Measurements from ENCODE around the gene CALM3.

The CALM3 gene

GRCh38 chr19:46603195-46603637, 2.1 kb downstream of the CALM3 start:
- H3K36me3 Mint-ChIP-seq (ENCODE audit: low read depth): peaks cover 23% of the 10 kb centered on the region
- peak overlapping the region; percentile 82 for H3K27ac Mint-ChIP-seq
- peaks cover 46% of the 10 kb centered on the region for H3K4me1 Mint-ChIP-seq
- peaks cover 26% of the 10 kb centered on the region for H3K9me3 Mint-ChIP-seq
- H3K27me3 Mint-ChIP-seq (ENCODE audit: low read depth, poor library complexity): peaks cover 2% of the 10 kb centered on the region
- H3K4me3 Mint-ChIP-seq: peak overlapping the region; percentile 93
- no peak for DNase-seq
- no peak for TF ChIP-seq CTCF (IDR thresholded peaks at IDR 0.05)

GRCh38 chr19:46603752-46604231, 2.7 kb downstream of the CALM3 start:
- Mint-ChIP-seq H3K27me3 (ENCODE audit: low read depth, poor library complexity) (no peaks in the 10 kb centered on the region), H3K27ac (no peak overlapping the region), H3K36me3 (ENCODE audit: low read depth) (peaks cover 19% of the 10 kb centered on the region), H3K4me3 (peak overlapping the region; percentile 93), H3K4me1 (peaks cover 46% of the 10 kb centered on the region), H3K9me3 (peaks cover 20% of the 10 kb centered on the region)
- TF ChIP-seq CTCF (IDR thresholded peaks at IDR 0.05): no peak
- DNase-seq: no peak

- no peak for DNase-seq
- peaks cover 9% of the 10 kb centered on the region for H3K9me3 Mint-ChIP-seq
- H3K4me1 Mint-ChIP-seq: peaks cover 54% of the 10 kb centered on the region
- no peak overlapping the region for H3K4me3 Mint-ChIP-seq
- H3K27ac Mint-ChIP-seq: no peak overlapping the region
- H3K36me3 Mint-ChIP-seq (ENCODE audit: low read depth): peaks cover 24% of the 10 kb centered on the region
- TF ChIP-seq CTCF (IDR thresholded peaks at IDR 0.05): no peak
- H3K27me3 Mint-ChIP-seq (ENCODE audit: low read depth, poor library complexity): no peaks in the 10 kb centered on the region
These were observed 3.7 kb downstream of the CALM3 start for GRCh38 chr19:46604781-46605355.

GRCh38 chr19:46605356-46605821, 4.3 kb downstream of the CALM3 start:
- Mint-ChIP-seq H3K27ac (no peak overlapping the region), H3K4me3 (no peak overlapping the region), H3K27me3 (ENCODE audit: low read depth, poor library complexity) (no peaks in the 10 kb centered on the region), H3K4me1 (peaks cover 58% of the 10 kb centered on the region), H3K36me3 (ENCODE audit: low read depth) (peaks cover 23% of the 10 kb centered on the region), H3K9me3 (peaks cover 4% of the 10 kb centered on the region)
- TF ChIP-seq CTCF (IDR thresholded peaks at IDR 0.05): no peak
- DNase-seq: no peak

GRCh38 chr19:46606019-46606418, 4.9 kb downstream of the CALM3 start:
- no peaks in the 10 kb centered on the region for H3K27me3 Mint-ChIP-seq (ENCODE audit: low read depth, poor library complexity)
- DNase-seq: no peak
- H3K9me3 Mint-ChIP-seq: no peaks in the 10 kb centered on the region
- no peak for TF ChIP-seq CTCF (IDR thresholded peaks at IDR 0.05)
- peak overlapping the region; percentile 17 for H3K27ac Mint-ChIP-seq
- H3K36me3 Mint-ChIP-seq (ENCODE audit: low read depth): peaks cover 23% of the 10 kb centered on the region
- H3K4me3 Mint-ChIP-seq: no peak overlapping the region
- peaks cover 58% of the 10 kb centered on the region for H3K4me1 Mint-ChIP-seq

All from nephron progenitor cell (in vitro differentiated cells).